Activated gamma-delta T cell treated with anti-CD3 and anti-CD28 coated beads, Interleukin-2, amount 50 U/mL, for 16 hours (primary cell): Measurements from ENCODE around the gene HSPBAP1.
A peak's percentile ranks its signal among the peaks of the same experiment; 100 is the strongest.

Experiments
- DNase-seq: peaks from one replicate; pipeline ENCODE4 v3.0.0-alpha.2; 2020; ENCODE audit warnings: low read depth

HSPBAP1 gene

GRCh38 chr3:122793568-122794416 is at the start of gene HSPBAP1:
HSPBAP1 (minus strand) TSS chr3:122793831; CDS start chr3:122793680, 151 bp downstream.
- DNase-seq: peak; percentile 84

GRCh38 chr3:122835590-122835989 is 42.0 kb upstream of the HSPBAP1 start:
- no peak for DNase-seq

DNA sequence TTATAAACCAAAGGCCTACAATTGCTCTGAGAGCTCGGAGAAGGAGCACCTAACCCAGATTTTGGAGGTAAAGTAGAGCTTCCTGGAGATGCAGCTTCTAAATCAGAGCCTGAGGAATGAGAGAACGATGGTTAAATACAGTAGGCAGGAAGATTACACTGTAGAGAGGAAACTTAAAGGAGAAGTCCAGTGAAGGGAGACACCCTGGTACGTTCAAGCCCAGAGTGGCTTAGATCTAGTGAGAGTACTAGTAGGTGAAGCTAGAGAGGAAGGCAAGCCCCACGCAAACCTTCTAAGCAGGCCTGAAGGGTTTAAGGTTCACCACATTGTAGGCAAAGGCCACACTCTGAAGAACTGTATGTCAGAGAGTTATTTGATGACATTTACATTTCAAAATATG is 34.6 kb upstream of the HSPBAP1 start:
- no peak for DNase-seq

DNA sequence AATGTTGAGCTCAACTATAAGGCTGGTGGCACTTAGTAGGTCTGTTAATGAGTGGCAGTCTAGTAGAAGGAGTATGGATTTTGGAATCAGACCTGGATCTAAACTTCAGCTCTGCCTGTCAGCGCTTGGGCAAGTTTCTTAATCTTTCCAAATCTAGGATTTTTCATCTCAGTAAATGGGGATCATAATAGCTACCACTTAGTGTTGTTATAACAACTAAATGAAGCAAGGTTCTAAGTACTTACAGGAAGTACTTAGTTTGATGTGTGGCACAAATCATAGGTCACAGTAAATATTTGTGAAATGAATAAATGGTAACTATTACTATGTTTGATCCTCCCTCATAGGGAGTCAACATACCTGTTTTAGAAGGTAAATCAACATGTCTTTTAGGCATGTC is 32.6 kb upstream of the HSPBAP1 start:
- DNase-seq: no peak

- DNase-seq: no peak
Measured at GRCh38 chr3:122825460-122825859, 31.8 kb upstream of the HSPBAP1 start.

DNA sequence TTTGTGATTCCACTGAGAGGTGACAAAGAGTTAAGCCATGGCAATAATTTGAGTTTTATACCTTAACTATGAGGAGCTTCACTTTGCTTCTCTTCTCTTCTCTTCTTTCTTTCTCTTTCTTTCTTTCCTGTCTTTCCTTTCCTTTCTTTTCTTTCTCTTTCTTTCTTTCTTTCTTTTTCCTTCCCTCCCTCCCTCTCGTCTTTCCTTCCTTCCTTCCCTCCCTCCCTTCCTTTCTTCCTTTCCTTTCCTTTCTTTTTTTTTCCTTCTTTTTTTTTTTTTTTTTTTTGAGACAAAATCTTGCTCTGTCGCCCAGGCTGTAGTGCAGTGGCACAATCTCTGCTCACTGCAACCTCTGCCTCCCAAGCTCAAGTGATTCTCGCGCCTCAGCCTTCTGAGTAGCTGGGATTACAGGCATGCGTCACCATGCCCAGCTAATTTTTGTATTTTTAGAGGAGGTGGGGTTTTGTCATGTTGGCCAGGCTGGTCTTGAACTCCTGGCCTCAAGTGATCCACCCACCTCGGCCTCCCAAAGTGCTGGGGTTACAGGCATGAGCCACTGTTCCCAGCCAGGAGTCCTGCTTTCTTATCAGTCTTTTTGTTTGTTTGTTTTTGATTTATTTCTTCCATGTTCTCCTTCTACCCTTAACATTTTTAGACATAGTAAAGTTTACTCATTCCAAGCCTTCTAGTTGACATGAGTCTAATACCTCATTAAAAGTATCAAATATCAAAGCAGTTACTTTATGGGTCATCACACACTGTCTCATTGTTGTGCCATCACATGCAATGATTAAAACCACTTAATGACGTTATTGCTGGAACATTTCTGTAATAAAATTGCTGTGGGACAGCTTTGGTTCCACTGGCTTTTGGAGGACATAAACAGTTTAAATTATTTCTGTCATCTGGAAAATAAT is 31.1 kb upstream of the HSPBAP1 start:
- DNase-seq: no peak

DNA sequence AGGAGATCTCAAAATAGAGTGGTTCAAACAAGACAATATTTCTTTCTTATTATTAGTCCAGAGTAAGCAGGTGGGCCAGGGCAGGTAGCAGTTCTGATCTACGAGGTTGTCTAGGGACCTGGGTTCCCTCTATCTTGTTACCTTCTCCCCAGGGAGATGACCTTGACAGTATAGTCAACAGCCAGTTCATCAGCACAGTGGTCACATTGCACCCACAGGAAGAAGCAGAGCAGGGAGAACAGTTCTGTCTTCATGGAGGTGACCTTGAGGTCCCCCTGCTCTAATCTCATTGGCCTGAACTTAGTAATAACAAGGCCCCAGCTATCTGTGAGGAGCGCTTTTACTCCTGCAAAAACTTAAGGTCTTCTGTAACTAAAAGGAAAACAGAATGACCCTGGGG is 23.0 kb upstream of the HSPBAP1 start:
- no peak for DNase-seq

DNA sequence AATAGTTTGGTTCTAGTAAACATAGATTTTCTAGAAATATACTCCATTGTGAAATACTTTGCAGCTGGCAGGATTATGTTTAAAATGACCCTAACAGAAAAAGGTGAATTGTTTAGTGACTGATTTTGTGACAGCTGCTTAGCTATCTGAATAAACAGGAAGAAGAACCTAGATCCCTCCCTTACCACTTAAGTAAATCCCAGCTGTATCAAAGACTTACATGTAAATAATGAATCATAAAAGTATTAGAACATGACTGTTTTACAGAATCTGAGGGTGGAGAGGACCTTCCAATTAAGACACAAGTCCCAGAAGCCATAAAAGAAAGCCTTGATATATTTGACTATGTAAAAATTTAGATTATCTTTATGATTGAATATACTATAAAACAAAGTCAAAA is 17.1 kb upstream of the HSPBAP1 start:
- DNase-seq: no peak

GRCh38 chr3:122803977-122804376 is 10.3 kb upstream of the HSPBAP1 start:
- no peak for DNase-seq

DNA sequence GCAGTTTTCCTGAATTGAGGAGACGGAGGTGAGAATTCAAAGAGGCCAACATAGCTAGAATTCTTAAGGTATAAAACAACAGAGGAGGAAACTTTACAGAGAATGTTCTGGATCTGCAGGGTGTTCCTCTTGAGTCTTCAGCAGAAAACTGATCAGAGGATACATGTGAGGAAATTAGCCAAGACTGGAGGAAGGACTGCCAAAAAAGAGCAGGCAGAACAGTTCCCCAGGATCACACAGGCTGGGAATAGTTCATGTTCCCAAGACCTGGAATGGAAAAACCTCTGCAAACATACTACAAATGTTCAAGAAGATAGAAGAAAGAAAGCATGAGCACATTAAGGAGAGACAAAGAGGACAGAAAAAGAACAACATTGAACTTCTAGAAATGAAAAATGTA is 8.7 kb upstream of the HSPBAP1 start:
- no peak for DNase-seq

- no peak for DNase-seq
Measured at GRCh38 chr3:122800706-122801237, 7.1 kb upstream of the HSPBAP1 start.

- no peak for DNase-seq
Measured at GRCh38 chr3:122800031-122800430, 6.4 kb upstream of the HSPBAP1 start.

GRCh38 chr3:122799322-122799721 is 5.7 kb upstream of the HSPBAP1 start:
- no peak for DNase-seq

GRCh38 chr3:122797291-122797690 is 3.7 kb upstream of the HSPBAP1 start:
- DNase-seq: no peak

DNA sequence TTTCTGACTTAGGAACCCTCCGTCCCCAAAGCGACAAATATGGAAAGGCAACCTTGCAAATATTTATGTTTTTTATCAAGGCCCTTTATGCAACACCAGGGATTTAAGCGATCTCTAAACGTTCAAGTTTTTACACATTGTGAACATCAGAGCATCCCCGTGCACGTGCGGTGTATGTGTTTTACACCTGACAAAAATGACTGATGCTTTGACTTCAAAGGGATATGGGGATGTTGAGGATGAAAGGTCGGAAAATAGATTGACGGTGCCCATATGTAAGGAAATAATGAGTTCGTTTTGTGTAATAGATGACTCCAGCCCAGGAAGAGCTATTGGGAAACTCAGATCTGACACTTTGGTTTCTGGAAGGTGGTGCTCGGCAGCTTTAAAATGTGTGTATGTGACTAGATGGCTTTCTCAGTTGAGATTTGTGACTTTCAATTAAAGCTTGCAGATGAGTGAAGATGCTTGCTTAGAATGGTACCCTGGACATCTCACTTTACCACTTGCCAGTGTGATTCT is 2.1 kb upstream of the HSPBAP1 start:
- no peak for DNase-seq

GRCh38 chr3:122794779-122795673 is 1.4 kb upstream of the HSPBAP1 start, which contains the start of gene SLC49A4:
SLC49A4 (plus strand) TSS chr3:122795069; CDS start chr3:122795193, 124 bp downstream.
- peak; percentile 48 for DNase-seq

GRCh38 chr3:122794483-122794778 is 800 bp upstream of the HSPBAP1 start:
- DNase-seq: no peak

- DNase-seq: no peak
Measured at GRCh38 chr3:122789585-122790273, 3.9 kb downstream of the HSPBAP1 start.

GRCh38 chr3:122787872-122788271 is 5.8 kb downstream of the HSPBAP1 start:
- no peak for DNase-seq

- DNase-seq: no peak
Measured at GRCh38 chr3:122786066-122786465, 7.6 kb downstream of the HSPBAP1 start.

- no peak for DNase-seq
Measured at GRCh38 chr3:122785231-122785630, 8.4 kb downstream of the HSPBAP1 start.
